ACC112 (cell line): ENCODE results near the gene CAPN11.
"Not testable (repeated sequence)": the region's sequence is repeated elsewhere in the genome, so short reads cannot be mapped to it uniquely, and the experiment has no call there.

Experiments used
- H2AFZ ChIP-seq: fragments of 200-600 bp; sonication (generic); one replicate; pipeline ENCODE4 v1.6.0; 2017; ENCODE audit warnings: antibody characterized with exemption, low read length; ENCODE audit not compliant: unreplicated experiment
- H3K27ac ChIP-seq: fragments of 200-600 bp; sonication (generic); 2 replicates; pipeline ENCODE4 v1.5.1; 2014; ENCODE audit warnings: low read depth, mild to moderate bottlenecking, antibody characterized with exemption, low read length, moderate library complexity
- H3K27me3 ChIP-seq: fragments of 200-600 bp; sonication (generic); 2 replicates; pipeline ENCODE4 v1.6.1; 2014; ENCODE audit warnings: mild to moderate bottlenecking, antibody characterized with exemption, low read length, moderate library complexity, mixed read lengths; ENCODE audit not compliant: insufficient read depth
- H3K36me3 ChIP-seq: fragments of 200-600 bp; sonication (generic); 2 replicates; pipeline ENCODE4 v1.6.1; 2016; ENCODE audit warnings: mild to moderate bottlenecking, antibody characterized with exemption, low read length, moderate library complexity, mixed read lengths; ENCODE audit not compliant: insufficient read depth
- H3K4me1 ChIP-seq: fragments of 200-600 bp; sonication (generic); one replicate; pipeline ENCODE4 v1.6.1; 2016; ENCODE audit warnings: low read length, mixed read lengths; ENCODE audit not compliant: insufficient read depth, unreplicated experiment, control insufficient read depth
- H3K4me3 ChIP-seq: fragments of 200-600 bp; sonication (generic); 2 replicates; pipeline ENCODE4 v1.5.1; 2014; ENCODE audit warnings: mild to moderate bottlenecking, low read depth, low read length
- H3K79me2 ChIP-seq: fragments of 200-600 bp; sonication (generic); one replicate; pipeline ENCODE4 v1.6.0; 2016; ENCODE audit warnings: low read length; ENCODE audit not compliant: control insufficient read depth, unreplicated experiment, insufficient read depth

The CAPN11 gene

DNA sequence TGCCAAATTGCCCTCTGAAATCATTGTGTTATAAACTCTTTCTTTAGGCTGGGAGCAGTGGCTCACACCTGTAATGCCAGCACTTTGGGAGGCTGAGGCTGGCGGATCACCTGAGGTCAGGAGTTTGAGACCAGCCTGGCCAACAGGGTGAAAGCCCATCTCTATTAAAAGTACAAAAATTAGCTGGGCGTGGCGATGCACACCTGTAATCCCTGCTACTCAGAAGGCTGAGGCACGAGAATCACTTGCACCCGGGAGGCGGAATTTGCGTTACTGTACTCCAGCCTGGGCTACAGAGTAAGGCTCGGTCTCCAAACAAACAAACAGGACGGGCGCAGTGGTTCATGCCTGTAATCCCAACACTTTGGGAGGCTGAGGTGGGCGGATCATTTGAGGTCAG is 37.7 kb downstream of the CAPN11 start:
- not testable (repeated sequence) for H2AFZ ChIP-seq, H3K4me3 ChIP-seq, H3K79me2 ChIP-seq, H3K27me3 ChIP-seq, H3K36me3 ChIP-seq, H3K27ac ChIP-seq, H3K4me1 ChIP-seq

DNA sequence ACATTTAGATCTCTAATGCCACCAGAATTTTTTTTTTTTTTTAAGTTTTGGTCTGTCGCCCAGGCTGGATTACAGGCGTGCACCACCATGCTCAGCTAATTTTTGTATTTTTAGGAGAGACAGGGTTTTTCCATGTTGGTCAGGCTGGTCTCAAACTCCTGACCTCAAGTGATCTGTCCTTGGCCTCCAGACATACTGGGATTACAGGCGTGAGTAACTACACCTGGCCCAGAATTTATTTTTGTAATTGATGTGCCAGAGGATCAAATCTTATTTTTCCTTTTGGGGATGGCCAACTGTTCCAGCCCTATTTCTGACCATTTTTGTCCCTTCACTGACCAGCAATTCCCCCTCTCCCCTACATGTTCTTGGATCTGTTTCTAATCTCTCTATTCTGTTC is 40.1 kb downstream of the CAPN11 start:
- no peak overlapping the region for H3K27ac ChIP-seq
- H3K79me2 ChIP-seq = no peaks in the 10 kb centered on the region
- H3K36me3 ChIP-seq = no peaks in the 10 kb centered on the region
- no peaks in the 10 kb centered on the region for H3K27me3 ChIP-seq
- H2AFZ ChIP-seq = no peak overlapping the region
- H3K4me1 ChIP-seq = no peaks in the 10 kb centered on the region
- H3K4me3 ChIP-seq = no peak overlapping the region

DNA sequence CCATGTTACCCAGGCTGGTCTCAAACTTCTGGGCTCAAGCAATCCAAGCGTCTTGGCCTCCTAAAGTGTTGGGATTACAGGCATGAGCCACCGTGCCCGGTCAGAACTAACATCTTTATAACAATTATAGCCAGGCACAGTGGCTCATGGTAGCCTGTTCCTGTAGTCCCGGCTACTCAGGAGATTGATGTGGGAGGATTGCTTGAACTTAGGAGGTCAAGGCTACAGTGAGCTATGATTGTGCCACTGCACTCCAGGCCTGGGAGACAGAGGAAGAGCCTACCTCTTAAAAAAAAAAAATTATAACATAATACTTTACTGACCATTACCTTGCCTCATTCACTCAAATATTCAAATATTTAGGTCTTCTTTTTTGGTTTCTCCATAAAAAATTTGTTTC is 41.3 kb downstream of the CAPN11 start:
- Histone ChIP-seq H3K27me3 (no peaks in the 10 kb centered on the region), H3K4me1 (no peaks in the 10 kb centered on the region), H3K79me2 (no peaks in the 10 kb centered on the region), H3K36me3 (no peaks in the 10 kb centered on the region), H3K27ac (no peak overlapping the region), H3K4me3 (no peak overlapping the region), H2AFZ (no peak overlapping the region)

GRCh38 chr6:44201200-44201599 is 42.6 kb downstream of the CAPN11 start:
- Histone ChIP-seq H3K4me3 (no peak overlapping the region), H3K27ac (no peak overlapping the region), H3K27me3 (no peaks in the 10 kb centered on the region), H3K4me1 (no peaks in the 10 kb centered on the region), H3K79me2 (no peaks in the 10 kb centered on the region), H2AFZ (no peak overlapping the region), H3K36me3 (no peaks in the 10 kb centered on the region)

DNA sequence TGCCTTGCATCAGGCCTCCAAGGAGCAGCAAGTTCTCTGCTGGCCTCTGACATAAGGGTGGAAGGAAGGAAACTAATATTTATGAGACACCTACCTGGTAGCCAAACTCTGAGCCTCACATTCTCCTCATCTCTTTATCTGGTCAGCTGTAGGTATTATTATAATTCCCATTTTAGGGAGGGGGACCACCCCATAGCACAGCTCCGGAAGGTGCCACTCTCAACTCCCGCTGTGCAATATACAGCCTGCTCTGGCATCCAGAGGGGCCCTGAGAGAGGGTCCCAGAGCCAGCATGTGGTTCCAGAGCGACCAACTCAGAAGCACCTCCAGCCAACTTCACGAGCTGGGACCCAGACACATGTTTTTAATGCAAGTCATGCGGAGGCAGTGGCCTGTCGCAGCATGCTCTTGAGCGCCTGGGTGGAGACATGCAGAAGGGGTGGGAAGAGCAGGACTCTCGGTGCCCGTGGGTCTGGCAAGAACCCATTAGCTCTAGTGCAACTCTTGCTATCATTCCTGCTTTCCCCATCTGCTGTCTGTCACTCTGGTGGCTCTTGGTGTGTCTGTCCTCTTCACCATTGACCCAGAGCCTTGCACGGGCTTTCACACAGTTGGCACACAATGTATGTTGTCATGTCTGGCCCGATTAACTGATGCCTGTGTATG is 43.2 kb downstream of the CAPN11 start:
- no peak overlapping the region for H2AFZ ChIP-seq
- H3K79me2 ChIP-seq = no peaks in the 10 kb centered on the region
- H3K4me3 ChIP-seq = no peak overlapping the region
- no peaks in the 10 kb centered on the region for H3K27me3 ChIP-seq
- H3K36me3 ChIP-seq = no peaks in the 10 kb centered on the region
- H3K4me1 ChIP-seq = no peaks in the 10 kb centered on the region
- H3K27ac ChIP-seq = no peak overlapping the region

DNA sequence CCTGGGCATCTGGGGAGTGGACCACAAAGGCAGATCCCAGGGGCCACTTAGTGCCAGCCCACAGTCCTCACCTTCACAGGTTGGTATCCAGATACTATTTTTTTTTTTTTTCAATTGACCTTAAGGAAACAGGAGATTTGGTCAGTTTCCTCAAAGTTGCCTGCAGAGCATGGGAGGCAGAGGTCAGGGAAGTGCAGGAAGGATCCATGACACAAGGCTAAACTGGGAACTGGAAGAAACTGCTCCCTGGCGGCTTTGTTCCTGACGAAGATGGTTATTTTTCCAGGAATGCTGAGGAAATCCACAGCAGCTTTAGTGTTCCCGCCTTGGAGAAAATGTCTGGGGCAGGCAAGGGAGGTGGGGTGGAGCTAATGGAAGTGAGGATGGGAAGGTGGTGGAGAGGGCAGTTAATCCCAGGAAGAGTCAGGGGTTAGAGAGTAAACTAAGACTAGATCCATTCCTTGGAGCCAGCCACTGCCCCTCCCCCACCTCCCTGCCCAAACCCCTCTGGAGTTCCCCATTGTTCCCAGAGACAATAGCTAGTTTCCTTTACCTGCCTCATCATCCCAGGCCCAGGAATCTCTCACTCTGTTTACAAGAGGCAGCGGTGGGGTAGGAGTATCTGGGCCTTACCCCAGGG is 43.8 kb downstream of the CAPN11 start:
- Histone ChIP-seq H3K4me1 (no peaks in the 10 kb centered on the region), H3K4me3 (no peak overlapping the region), H3K27me3 (no peaks in the 10 kb centered on the region)

GRCh38 chr6:44202972-44203750 is 44.5 kb downstream of the CAPN11 start:
- Histone ChIP-seq H3K36me3 (no peaks in the 10 kb centered on the region), H3K27ac (no peak overlapping the region), H3K79me2 (no peaks in the 10 kb centered on the region), H3K4me1 (no peaks in the 10 kb centered on the region), H2AFZ (no peak overlapping the region), H3K27me3 (no peaks in the 10 kb centered on the region), H3K4me3 (no peak overlapping the region)

More for the DNA sequence above, 43.8 kb downstream of the CAPN11 start:
- no peaks in the 10 kb centered on the region for H3K79me2 ChIP-seq
- H3K27ac ChIP-seq = no peak overlapping the region
- no peak overlapping the region for H2AFZ ChIP-seq
- H3K36me3 ChIP-seq = no peaks in the 10 kb centered on the region

DNA sequence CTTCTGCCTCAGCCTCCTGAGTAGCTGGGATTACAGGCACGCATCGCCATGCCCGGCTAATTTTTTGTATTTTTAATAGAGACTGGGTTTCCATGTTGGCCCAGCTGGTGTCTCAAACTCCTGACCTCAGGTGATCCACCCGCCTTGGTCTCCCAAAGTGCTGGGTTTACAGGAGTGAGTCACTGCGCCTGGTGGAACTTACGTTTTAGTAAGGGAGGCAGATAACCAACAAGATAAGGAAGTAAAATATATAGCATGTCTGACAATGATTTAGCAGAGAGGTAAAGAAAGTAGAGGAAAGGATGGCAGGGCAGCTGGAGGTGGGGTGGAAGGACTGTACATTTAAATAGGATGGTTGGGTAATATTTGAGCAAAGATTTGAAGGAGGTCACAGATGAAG is 45.3 kb downstream of the CAPN11 start:
- no peaks in the 10 kb centered on the region for H3K27me3 ChIP-seq
- no peaks in the 10 kb centered on the region for H3K36me3 ChIP-seq
- no peak overlapping the region for H2AFZ ChIP-seq
- H3K79me2 ChIP-seq = no peaks in the 10 kb centered on the region
- no peak overlapping the region for H3K27ac ChIP-seq
- H3K4me3 ChIP-seq = no peak overlapping the region
- H3K4me1 ChIP-seq = no peaks in the 10 kb centered on the region

- no peaks in the 10 kb centered on the region for H3K4me1 ChIP-seq
- H3K27ac ChIP-seq = no peak overlapping the region
- H2AFZ ChIP-seq = no peak overlapping the region
- no peaks in the 10 kb centered on the region for H3K79me2 ChIP-seq
- no peaks in the 10 kb centered on the region for H3K36me3 ChIP-seq
- no peaks in the 10 kb centered on the region for H3K27me3 ChIP-seq
- no peak overlapping the region for H3K4me3 ChIP-seq
Observed at GRCh38 chr6:44207966-44208365, 49.3 kb downstream of the CAPN11 start.

GRCh38 chr6:44211284-44211683 is 52.7 kb downstream of the CAPN11 start:
- Histone ChIP-seq H3K4me1 (no peaks in the 10 kb centered on the region), H3K27me3 (no peaks in the 10 kb centered on the region), H3K27ac (no peak overlapping the region), H3K36me3 (no peaks in the 10 kb centered on the region), H2AFZ (no peak overlapping the region), H3K4me3 (no peak overlapping the region), H3K79me2 (no peaks in the 10 kb centered on the region)

GRCh38 chr6:44214307-44214706 is 55.7 kb downstream of the CAPN11 start:
- no peaks in the 10 kb centered on the region for H3K36me3 ChIP-seq
- no peak overlapping the region for H3K4me3 ChIP-seq
- no peak overlapping the region for H3K27ac ChIP-seq
- peaks cover 19% of the 10 kb centered on the region for H3K4me1 ChIP-seq
- no peak overlapping the region for H2AFZ ChIP-seq
- H3K27me3 ChIP-seq = no peaks in the 10 kb centered on the region
- H3K79me2 ChIP-seq = no peaks in the 10 kb centered on the region
